Stimulated activated CD4-positive, alpha-beta T cell treated with anti-CD3 and anti-CD28 coated beads, Interleukin-1b, Interleukin-23, amount 100 ng/mL, for 48 hours (primary cell): ENCODE data around the gene EVA1C.
"Not testable (repeated sequence)": the region's sequence is repeated elsewhere in the genome, so short reads cannot be mapped to it uniquely, and the experiment has no call there.

ENCODE experiments used
- DNase-seq: peaks from one replicate; pipeline ENCODE4 v3.0.0-alpha.2; 2020

Gene EVA1C

DNA sequence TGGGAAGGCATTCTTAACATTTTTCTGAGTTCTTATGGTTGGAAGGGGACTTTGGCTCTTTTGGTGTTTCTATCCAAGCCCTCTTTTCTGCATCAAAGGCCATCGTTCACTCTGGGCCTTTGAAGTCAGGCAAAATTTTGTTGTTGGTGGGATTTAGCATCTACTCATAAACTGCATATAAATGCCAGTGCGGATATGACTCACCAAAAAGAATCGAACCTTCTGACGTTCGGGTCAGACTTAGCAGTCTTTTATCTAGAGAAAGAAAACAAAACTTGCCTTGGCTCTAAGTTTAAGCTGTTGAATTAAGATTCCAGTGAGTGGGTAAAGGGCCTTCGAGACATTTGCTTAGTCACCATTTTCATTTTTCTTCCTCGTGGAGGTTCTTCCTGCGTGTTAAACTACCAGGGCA, 51.4 kb downstream of the EVA1C start:
- DNase-seq, result no peak

DNA sequence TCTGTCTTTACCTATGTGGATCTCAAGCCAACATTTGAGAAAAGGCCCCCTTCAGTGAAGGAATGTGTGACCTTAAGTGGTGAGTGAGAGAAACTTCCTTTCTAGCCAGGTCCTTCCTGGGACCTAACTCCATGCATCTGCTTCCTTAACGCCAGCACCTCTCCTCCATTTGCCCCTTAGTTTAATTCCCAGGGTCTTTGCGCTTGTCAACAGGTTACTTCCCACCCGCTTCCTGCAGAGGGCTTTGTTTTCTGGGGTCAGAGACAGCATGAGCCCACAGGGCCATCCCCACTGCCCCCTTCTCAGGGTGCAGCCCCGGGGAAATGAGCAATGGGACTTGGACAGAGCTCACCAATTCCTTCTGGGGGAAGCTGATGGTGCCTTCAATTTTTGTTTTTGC, 54.8 kb downstream of the EVA1C start:
- no peak for DNase-seq

DNA sequence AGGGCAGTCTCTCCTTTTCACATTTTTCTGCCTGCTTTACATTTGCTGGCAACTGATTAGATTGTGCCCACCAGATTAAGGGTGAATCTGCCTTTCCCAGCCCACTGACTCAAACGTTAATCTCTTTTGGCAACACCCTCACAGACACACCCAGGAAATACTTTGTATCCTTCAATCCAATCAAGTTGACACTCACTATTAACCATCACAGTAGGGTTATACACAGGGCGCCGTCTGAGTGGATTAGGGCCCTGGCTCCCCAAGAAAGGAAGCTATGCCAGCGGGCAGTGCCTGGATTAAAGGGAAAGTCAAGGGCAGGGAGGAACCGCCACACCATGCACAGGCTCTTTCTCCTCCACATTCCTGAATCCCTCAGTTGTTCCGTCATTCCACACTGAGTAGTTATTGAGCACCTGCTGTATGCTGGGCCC, 56.2 kb downstream of the EVA1C start:
- no peak for DNase-seq

DNA sequence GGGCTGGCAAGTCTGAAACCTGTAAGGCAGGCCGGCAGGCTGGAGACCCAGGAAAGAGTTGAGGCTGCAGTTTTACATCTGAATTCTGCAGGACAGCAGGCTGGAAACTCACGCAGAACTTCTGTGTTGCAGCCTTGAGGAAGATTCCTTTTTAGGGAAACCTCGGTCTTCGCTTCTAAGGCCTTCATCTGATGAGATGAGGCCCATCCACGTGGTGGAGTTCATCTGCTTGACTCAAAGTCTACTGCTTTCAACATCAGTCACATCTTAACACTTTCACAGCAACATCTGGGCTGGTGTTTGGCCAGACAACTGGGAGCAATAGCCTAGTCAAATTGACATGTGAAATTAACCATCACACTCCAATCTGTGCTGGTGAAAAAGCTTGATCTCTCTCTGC, 57.1 kb downstream of the EVA1C start:
- no peak for DNase-seq

DNA sequence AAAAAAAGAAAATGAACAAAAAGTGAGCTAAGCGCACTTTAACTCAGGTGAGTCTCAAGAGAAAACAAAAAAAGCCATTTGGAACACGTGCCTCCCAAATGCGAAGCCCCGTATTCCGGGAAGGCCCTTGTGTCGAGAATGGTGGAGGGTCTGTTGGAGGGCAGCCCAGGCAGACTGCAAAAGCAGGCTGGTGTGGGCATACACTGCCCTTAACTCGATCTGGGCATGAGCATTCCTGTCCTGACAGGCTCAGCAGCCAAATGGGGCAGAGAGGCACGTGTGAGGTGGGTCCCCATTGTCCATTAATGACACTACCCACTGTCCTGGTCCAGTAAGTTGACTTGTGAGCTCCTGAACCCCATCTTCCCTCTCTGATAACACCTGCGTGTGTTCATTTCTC, 57.7 kb downstream of the EVA1C start:
- DNase-seq, result no peak

DNA sequence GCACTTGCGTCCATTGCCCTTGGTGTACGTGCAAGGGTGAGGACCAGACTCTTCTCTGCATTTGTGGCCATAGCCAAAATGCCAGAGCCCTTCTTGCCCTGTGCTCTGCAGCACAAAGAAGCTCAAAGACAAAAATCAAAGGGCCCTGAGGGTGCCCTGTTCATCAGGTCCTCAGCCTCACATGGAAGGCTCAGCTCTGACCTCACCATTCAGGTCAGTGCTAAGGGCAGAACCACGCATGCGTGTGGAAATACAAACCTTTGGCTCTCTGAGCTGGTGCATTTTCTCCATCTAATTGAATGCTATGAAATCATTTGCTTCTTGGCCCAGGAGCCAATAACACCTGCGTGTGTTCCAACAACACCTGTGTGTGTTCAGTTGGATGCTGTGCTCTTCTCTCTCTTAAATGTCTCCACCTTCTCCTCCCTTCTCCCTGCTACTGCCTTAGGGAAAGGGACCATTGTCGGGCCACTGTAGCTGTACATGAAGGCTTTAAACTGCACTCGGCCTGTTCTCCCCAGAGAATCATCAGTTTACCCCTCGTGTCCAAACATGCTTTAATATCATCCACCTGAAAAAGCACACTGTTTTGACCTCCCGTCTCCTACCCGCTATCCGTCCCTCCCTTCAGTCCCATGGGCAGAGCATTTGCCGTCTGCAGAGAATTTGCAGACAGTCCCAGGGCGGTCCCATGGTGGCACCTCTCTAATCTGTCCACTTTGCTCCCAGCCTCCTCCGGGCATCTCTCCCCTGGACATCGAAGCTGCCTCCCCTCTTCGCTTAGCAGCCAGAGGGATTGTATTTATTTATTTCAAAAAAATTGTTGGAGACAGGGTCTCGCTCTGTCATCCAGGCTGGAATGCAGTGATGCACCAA, 60.6 kb downstream of the EVA1C start:
- no peak for DNase-seq

DNA sequence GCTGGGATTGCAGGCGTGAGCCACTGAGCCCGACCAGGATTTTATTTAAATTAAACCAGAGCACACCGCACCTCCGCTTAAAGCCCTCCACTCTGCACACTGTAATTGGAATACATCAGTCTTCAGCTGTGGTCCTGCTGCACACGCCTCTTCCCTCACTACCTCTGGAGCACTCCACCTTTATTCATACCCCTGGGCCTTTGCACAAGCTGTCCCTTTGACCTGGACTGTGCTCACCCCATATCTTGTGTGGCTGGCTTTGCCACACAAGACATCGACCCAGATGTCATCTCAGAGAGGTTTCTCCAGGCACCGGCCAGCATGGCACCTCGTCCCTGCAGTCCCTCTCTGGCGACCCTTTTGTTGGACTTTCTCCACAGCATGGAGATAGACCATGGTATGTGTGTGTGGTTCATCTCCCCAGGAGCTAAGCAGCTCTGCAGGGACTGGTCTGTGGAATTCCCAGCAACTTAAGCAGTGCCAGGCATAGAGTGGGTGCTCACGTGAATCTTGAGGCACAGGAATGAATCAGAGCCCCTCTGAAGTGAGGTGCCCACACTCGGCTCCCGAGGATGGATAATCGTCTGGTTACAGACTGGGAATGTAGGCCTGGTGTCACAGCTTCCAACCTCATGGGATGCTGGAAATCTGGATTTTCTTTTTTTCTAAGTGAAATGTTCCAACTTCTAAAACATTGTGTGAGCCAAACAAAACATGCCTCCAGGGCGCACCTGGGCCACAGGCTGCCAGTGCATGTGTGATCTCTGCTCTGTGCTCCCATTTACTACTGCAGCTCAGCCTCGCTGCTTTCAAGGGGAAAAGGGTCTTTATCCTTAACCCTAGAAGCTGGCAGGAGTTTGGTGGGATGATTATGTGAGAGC, 61.9 kb downstream of the EVA1C start:
- DNase-seq, result no peak

DNA sequence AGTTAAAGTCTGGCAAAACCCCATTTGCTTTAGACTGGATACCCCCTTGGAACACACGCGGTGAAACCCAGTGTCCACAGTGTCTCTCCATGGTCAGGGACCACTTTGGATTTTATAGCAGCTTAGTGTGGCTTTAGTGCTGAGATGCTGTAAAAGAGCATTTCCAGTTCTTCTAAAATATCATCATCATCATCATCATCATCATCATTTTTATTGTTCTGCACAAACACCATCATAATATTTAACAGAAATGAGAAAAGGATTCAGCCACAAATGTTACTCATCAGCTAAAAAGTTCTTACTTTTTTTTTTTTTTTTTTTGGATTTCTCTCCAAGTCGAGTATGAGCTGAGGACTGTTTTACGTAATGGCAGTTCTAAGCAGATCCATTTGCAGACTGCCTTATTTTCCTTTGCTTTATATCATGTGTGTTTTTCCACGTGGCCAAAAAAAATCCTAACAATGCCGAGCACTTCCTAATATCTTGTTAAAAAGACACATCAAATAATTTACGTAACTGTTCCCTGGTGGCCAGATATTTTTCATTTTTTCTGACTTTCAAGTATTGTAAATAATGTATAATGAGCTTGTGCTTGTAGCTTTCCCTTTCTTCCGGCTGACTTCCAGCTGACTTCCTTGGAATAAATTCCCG, 62.8 kb downstream of the EVA1C start:
- no peak for DNase-seq

DNA sequence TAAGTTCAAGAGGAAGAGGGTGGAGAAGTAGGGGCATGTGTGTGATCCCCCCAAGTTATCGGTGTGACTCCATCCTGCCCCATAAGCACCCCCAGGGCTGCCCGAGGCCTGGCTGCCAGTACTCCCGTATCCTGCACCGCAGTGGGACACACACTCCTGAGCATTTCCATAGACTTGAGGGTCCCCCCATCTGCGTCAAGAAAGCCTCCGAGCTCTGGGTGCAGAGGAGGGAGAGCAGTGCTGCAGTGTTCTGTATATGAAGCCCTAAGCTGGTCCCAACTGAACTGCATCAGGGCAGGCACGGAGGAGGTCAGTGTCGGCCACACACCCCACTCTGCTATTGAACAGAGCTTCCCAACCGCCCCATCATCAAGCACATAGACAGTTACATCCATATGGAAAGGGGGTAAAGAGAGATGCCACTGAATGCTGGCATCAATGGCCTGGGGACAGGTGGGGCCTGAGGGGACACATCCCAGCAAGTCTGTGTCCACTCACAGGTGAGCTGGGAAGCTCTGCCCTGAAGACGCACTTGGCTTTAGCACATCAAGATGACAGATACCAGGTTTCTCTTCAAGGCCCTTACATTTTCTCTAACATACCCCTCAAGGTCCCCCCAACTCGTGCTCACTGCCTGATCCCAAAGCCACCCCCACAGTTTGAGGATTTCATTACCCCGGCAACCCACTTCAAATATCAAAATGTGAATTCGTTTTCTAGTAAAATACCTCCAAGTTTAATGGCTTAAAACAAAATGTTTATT, 64.3 kb downstream of the EVA1C start:
- DNase-seq, result no peak

DNA sequence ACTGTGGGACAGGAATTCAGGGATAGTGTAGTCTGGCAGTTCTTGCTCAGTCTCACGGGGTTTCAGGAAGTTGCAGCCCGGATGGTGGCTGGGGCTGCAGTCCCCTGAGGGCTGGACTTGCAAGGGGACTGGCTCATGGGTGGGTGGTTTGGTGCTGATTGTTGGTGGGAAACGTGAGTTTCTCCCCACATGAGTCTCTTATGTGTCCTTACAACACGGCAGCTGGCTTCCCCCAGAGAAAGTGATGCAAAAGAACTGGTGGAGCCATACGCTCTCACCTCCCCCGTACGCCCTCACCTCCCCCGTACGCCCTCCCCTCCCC, 64.9 kb downstream of the EVA1C start:
- no peak for DNase-seq

DNA sequence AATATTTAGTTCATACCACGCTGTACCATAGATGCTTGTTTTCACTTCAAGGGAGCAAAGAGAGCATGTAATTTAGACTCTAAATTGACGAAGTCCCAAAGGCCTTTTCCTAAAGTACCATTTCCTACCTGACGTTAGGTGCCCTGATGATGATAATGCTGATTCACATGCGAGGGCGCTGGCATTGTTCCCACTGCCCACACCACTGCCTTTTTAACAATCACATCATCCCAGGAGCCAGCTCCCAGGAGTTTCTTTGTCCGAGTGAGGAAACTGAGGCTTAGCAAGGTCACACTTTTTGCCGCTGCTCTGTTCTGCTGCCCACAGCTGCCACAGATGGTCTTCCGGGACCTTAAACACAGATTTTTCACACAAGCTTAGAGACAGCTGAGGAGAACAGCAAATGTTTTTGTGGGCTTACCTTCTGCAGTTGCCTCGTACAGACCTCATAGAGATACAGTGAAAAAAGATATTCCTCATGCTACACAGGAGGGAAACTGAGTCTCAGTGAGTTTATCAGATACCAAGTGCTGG, 69.4 kb downstream of the EVA1C start:
- no peak for DNase-seq

DNA sequence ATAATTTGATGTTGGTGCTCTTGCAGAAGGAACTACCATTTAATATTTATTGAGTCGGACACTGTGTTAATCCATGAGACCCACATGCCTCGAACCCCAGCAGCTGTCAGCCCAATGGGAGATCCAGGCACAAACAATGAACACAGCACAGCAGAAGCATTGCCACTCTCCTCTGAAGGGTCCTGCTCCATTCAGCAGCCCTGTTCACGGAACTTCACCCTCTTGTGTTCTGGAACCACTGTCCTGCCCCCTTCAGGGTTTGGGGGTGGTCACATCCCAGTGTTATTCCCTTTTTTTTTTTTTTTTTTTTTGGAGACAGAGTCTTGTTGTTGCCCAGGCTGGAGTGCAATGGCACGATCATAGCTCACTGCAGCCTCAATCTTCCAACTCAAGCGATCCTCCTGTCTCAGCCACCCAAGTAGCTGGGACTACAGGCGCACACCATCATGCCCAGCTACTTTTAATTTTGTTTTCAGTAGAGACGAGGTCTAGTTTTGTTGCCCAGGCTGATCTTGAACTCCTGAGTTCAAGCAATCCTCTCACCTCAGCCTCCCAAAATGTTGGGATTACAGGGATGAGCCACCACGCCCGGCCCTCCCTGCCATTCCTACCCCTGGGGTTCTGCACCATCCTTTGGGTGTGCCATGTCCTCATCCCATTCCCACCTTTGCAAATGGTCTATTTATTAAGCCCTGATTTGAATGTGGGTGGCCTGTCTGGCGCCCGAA, 70.2 kb downstream of the EVA1C start:
- no peak for DNase-seq

DNA sequence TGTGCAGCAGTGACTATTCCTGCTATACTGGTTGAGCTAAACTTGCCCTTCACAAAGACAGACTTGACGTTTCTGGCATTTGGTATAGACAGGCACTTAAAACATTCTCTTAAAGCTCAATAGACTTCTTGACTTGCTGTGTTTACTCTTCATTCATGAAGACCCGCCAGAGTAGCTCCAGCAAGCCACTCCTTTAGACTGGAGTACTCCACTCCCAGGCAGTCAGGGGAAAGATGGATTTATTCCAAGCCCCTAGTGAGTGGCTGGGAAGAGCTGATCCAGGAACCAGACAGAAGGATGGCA, 70.7 kb downstream of the EVA1C start:
- DNase-seq, result no peak

DNA sequence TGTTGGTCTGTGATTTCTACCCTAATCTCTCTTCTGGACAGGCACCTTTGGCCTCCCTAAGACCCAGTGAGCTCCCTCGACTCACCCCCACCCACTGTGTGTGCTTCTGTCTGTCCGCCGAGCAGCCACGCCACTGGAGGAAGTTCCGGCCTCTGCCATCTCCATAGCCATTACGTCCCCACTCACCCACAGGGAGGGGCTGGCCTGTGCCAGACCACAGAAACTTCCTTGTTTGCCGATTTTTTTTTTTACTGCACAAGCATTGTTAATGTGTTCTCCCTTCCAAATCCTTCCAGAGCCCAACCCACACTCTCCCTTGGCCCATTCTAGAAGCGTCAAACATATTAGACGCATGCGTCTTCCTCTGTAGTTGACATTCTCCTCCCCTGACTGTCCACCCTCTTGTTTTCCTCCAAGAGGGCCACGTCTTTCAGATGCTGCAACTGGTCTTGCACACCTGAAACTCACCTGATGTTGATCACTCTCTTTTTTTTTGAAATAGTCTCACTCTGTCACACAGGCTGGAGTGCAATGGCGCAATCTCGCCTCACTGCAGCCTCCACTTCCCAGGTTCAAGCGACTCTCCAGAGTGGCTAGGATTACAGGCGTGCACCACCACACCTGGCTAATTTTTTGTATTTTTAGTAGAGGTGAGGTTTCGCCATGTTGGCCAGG, 72.3 kb downstream of the EVA1C start:
- DNase-seq, result no peak

DNA sequence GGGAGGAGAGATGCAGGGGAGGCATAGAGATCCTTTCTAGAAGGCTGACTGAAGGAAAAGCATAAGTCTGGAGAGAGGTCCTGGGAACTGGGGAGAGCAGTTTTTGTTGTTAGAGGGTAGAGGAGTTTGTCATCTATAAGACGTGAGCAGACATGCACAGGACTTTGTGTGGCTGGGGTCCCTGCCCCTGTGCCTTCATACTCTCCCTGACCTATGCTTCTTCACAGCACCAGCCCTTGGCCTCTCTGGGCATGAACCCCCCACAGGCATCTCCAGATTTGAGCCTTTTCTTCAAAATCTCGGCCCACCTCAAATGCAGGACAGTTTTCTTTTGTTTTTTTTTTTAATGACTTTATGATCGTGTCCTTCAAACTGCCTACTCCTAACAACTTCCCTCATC, 79.9 kb downstream of the EVA1C start:
- DNase-seq, result no peak

DNA sequence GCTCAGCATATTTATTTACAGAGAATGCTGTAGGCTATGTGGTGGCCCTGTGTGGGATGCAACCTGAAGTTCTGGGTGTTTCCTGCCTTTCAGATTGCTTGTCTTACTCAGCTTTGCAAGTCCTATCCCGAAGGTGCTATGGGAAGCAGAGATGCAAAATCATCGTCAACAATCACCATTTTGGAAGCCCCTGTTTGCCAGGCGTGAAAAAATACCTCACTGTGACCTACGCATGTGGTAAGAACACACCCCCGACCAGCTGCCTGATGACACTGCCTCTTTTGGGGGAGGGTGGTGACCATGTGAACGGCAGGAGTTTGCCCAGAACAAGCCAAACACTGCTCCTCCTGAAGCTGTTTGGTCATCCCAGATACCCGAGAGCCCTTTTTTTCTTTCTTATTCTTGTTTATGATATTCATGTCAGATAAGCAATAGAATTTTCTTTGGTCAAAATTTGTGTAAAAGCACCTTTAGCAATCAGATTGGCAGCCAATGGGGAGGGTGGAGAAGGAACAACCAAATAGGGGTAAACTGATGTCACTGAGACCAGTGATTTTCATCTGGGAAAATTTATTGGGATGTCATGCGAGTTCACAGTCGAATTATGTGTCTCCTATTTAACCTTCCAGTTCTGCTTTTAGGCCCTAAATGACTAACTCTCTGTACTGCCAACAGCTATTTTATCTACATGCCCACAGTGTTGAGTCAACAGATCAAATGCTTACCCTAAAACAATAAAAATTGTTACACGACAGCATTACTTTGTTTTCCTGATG, 82.6 kb downstream of the EVA1C start:
- no peak for DNase-seq

DNA sequence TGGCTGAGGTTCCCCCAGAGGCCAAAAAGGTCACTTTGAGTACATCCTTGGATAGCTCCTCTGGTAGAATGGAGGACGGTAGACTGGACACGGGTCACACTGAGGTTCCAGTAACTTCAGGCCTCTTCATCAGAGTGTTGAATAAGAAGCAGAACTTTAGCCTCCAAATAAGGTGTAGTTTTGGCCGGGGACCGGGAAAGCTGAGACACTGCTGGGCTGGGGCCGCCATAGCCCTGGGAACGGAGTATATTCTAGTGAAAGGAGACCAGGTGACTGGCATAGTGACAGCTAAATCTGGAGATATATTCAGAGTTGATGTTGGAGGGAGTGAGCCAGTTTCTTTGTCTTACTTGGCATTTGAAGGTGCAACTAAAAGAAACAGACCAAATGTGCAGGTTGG, 84.1 kb downstream of the EVA1C start:
- DNase-seq, result no peak

DNA sequence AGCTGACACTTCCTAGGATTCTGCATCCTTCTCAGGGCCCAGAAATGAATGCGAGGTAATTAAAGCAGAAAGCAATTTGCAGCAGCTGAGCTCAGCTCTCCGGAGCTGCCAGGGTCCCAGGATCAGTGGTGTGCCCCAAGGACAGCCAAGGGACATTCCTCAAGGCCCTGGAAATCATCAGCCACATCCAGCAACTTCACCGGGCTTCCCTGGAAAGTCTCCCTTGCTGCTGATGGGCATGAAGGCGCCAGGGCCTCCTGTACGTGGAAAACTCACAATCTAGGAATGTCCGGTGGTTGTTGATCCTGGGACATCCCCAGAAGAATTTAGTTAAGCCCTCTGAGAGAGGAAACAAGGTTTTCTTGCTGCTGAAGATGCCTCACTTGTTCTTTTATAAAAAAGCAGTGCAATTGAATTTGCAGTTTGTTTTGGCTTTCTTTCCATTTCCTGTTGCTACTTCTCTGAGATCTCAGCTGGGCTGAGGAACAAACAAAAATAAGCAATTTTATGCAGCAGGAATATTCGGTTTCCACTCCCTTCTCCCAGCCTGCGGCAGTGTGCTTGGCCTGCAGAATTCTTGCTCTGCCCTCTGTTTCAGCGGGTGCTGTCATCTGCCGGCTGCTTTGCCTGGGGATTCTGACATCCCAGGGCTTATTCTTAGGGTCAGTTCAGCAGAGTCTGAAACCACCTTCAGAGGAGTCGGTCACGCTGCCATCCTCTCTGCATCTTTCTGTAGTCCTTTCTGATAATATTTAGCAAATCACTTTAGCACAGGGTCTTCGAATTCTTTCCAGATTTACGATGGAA, 86.9 kb downstream of the EVA1C start:
- no peak for DNase-seq

DNA sequence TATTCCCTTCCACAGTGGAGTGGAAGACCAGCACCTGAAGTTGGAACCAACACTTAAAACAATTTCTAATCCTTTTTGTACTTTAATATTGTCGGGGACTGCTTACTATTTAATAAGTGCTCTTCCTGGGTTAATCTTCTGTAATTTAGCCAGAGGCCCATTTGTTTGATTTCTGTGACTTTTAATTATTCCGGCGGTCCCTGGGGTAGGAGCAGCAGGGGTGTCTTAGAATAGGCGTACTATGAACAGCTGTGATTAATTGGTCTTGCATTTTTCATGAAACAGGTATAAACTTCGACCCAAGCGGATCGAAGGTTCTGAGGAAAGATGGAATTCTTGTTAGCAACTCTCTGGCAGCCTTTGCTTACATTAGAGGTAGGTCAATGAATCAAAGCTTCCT, 91.1 kb downstream of the EVA1C start:
- not testable (repeated sequence) for DNase-seq

DNA sequence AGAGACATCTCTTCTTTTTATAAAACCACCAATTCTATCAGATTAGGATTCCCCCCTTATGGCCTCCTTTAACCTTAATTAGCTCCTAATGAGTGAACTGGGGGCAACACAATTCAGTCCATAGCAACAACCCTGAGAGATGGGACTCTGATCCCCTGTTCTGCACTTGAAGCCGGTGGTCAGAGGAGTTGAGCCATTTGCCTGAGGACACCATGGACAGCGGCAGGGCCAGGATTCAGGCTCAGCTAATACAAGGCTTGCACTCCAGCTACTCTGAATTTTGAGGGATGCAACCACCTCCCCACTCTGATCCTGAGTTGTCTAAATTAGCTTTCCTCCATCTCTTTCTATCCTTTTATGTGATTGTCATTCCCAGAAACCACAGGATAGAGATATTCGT, 93.3 kb downstream of the EVA1C start:
- not testable (repeated sequence) for DNase-seq
